IMR-90 (cell line): ENCODE data around the gene CSAD.

Experiments used
- BHLHE40 ChIP-seq: fragments of 150-350 bp; IDR thresholded peaks from 2 replicates; pipeline ENCODE4 v1.6.1; 2016; ENCODE audit warnings: mild to moderate bottlenecking, low read depth, low read length
- CEBPB ChIP-seq: IDR thresholded peaks from 2 replicates; pipeline ENCODE4 v1.6.1; 2012; ENCODE audit warnings: low read depth, low read length, improper control_type of control experiment
- FOS ChIP-seq: fragments of 150-350 bp; IDR thresholded peaks from 2 replicates; pipeline ENCODE4 v1.6.1; 2016; ENCODE audit warnings: low read depth, low read length
- MXI1 ChIP-seq: IDR thresholded peaks from 2 replicates; pipeline ENCODE4 v1.6.1; 2012; ENCODE audit warnings: low read depth, mild to moderate bottlenecking, low read length, moderate library complexity, borderline replicate concordance
- NFE2L2 ChIP-seq: fragments of 150-350 bp; IDR thresholded peaks from 2 replicates; pipeline ENCODE4 v1.6.1; 2016; ENCODE audit warnings: low read depth, mild to moderate bottlenecking, low read length
- POLR2A ChIP-seq: IDR thresholded peaks from 2 replicates; pipeline ENCODE4 v1.6.1; 2012; ENCODE audit warnings: mild to moderate bottlenecking, low read depth, low read length
- RAD21 ChIP-seq: IDR thresholded peaks from 2 replicates; pipeline ENCODE4 v1.6.1; 2012; ENCODE audit warnings: low read length, improper control_type of control experiment
- RCOR1 ChIP-seq: IDR thresholded peaks from 2 replicates; pipeline ENCODE4 v1.6.1; 2012; ENCODE audit warnings: mild to moderate bottlenecking, low read length, improper control_type of control experiment; ENCODE audit not compliant: insufficient replicate concordance
- RFX5 ChIP-seq: IDR thresholded peaks from 2 replicates; pipeline ENCODE4 v1.8.0; 2012; ENCODE audit warnings: low read depth, mild to moderate bottlenecking, low read length, moderate library complexity
- TF ChIP-seq, protein P1 (sequence below): conservative IDR thresholded peaks from 2 replicates; pipeline ENCODE4 v1.5.1; 2012; ENCODE audit warnings: mild to moderate bottlenecking, low read depth, low read length, improper control_type of control experiment

DNA sequence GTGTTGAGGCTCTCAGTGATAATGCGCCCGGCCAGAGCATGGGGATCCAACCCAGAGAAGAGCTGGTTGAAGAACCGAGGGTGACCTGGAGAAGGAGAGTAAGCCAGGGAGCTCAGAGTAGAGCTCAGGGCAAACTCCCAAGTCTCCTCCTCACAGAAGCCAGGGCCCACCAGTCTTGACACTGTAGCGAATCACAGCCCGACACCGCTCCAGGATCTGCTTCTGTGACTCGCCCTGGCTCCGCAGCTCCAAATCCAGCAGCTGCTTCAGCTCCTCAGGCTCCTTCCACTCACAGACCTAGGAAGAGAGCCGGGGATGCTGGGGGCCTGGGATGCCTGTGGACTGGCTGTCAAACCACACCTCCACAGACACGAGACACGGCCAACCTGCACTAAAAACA, 8.4 kb downstream of the CSAD start:
- TF ChIP-seq, protein P1, sequence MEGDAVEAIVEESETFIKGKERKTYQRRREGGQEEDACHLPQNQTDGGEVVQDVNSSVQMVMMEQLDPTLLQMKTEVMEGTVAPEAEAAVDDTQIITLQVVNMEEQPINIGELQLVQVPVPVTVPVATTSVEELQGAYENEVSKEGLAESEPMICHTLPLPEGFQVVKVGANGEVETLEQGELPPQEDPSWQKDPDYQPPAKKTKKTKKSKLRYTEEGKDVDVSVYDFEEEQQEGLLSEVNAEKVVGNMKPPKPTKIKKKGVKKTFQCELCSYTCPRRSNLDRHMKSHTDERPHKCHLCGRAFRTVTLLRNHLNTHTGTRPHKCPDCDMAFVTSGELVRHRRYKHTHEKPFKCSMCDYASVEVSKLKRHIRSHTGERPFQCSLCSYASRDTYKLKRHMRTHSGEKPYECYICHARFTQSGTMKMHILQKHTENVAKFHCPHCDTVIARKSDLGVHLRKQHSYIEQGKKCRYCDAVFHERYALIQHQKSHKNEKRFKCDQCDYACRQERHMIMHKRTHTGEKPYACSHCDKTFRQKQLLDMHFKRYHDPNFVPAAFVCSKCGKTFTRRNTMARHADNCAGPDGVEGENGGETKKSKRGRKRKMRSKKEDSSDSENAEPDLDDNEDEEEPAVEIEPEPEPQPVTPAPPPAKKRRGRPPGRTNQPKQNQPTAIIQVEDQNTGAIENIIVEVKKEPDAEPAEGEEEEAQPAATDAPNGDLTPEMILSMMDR: no peak
- TF ChIP-seq BHLHE40 (no peak), POLR2A (no peak), RCOR1 (no peak), RFX5 (no peak), MXI1 (no peak), NFE2L2 (no peak), FOS (no peak), CEBPB (no peak), RAD21 (no peak)
